ENCODE results near the gene IL13RA2.

GRCh38 chrX:115054876-115055275 lies 37.5 kb upstream of the IL13RA2 start:
- TF ChIP-seq, protein P1, sequence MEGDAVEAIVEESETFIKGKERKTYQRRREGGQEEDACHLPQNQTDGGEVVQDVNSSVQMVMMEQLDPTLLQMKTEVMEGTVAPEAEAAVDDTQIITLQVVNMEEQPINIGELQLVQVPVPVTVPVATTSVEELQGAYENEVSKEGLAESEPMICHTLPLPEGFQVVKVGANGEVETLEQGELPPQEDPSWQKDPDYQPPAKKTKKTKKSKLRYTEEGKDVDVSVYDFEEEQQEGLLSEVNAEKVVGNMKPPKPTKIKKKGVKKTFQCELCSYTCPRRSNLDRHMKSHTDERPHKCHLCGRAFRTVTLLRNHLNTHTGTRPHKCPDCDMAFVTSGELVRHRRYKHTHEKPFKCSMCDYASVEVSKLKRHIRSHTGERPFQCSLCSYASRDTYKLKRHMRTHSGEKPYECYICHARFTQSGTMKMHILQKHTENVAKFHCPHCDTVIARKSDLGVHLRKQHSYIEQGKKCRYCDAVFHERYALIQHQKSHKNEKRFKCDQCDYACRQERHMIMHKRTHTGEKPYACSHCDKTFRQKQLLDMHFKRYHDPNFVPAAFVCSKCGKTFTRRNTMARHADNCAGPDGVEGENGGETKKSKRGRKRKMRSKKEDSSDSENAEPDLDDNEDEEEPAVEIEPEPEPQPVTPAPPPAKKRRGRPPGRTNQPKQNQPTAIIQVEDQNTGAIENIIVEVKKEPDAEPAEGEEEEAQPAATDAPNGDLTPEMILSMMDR (IDR thresholded peaks at IDR 0.05), result no peak
- TF ChIP-seq POLR2A (IDR thresholded peaks at IDR 0.05), result no peak
